HepG2 (cell line): ENCODE results near the gene C1QTNF5. TPM values are rescaled to one million over a fixed set of nuclear protein-coding genes. Genes with fewer than 3 reads are reported as not detected.
A peak's percentile ranks its signal among the peaks of the same experiment; 100 is the strongest.

Source experiments
- CEBPG ChIP-seq: IDR thresholded peaks from 2 replicates; pipeline ENCODE4 v1.6.1; 2016
- GTF3A ChIP-seq: sonication (generic); formaldehyde crosslinking; conservative IDR thresholded peaks from 2 replicates; pipeline ENCODE4 v1.4.0; 2020; ENCODE audit warnings: mild to moderate bottlenecking, missing genetic modification reagents
- HNF1A ChIP-seq, 2 experiments: sonication (generic) in 1 of 2; formaldehyde crosslinking in 1 of 2; IDR thresholded peaks; 2 replicates each; pipeline versions ENCODE4 v1.4.0 to v1.6.1; 2016 to 2020; ENCODE audit warnings: borderline replicate concordance in 1 of 2, low read depth in 1 of 2, mild to moderate bottlenecking in 1 of 2, missing genetic modification reagents in 1 of 2
- NFE2L1 ChIP-seq: sonication (generic); formaldehyde crosslinking; IDR thresholded peaks from 2 replicates; pipeline ENCODE4 v1.4.0; 2020; ENCODE audit warnings: missing genetic modification reagents, mild to moderate bottlenecking, borderline replicate concordance
- TFDP2 ChIP-seq: sonication (generic); formaldehyde crosslinking; IDR thresholded peaks from 2 replicates; pipeline ENCODE4 v1.4.0; 2020; ENCODE audit warnings: missing genetic modification reagents
- UBTF ChIP-seq: sonication (generic); formaldehyde crosslinking; IDR thresholded peaks from 2 replicates; pipeline ENCODE4 v1.4.0; 2020; ENCODE audit warnings: mild to moderate bottlenecking, missing genetic modification reagents
- ZNF710 ChIP-seq: sonication (generic); formaldehyde crosslinking; IDR thresholded peaks from 2 replicates; pipeline ENCODE4 v1.5.0; 2020; ENCODE audit warnings: mild to moderate bottlenecking, missing genetic modification reagents, borderline replicate concordance
- polyA plus RNA-seq, 8 experiments: library from polyadenylated mRNA; depleted of rRNA in 3 of 8; stranded (reverse) in 7 of 8; unstranded in 1 of 8; fragments of >200 nt; fragmentation: Illumina TruSeq in 4 of 8; extraction: Trizol in 4 of 8; gene quantifications; 2 replicates each; pipeline versions ENCODE4 v1.2.1 to v1.2.3, GENCODE V29; 2011 to 2016; ENCODE audit warnings: low read depth in 4 of 8, missing spikeins in 1 of 8, mixed read lengths in 1 of 8; ENCODE audit not compliant: insufficient read depth in 1 of 8
- total RNA-seq, 5 experiments: library from RNA; depleted of rRNA; stranded (reverse); fragments of >200 nt; fragmentation: Illumina TruSeq; extraction: Trizol; gene quantifications; 2 replicates each; pipeline ENCODE4 v1.2.3, GENCODE V29; 2016; ENCODE audit warnings: low read depth in 1 of 5
- TF ChIP-seq, protein P1 (sequence below): sonication (generic); formaldehyde crosslinking; IDR thresholded peaks from 2 replicates; pipeline ENCODE4 v1.8.0; 2022; ENCODE audit warnings: mild to moderate bottlenecking, missing genetic modification reagents; ENCODE audit not compliant: insufficient replicate concordance
- TF ChIP-seq, protein P2 (sequence below): sonication (generic); formaldehyde crosslinking; IDR thresholded peaks from 2 replicates; pipeline ENCODE4 v1.4.0; 2020; ENCODE audit warnings: missing genetic modification reagents
- TF ChIP-seq, protein P3 (sequence below): sonication (generic); formaldehyde crosslinking; IDR thresholded peaks from 2 replicates; pipeline ENCODE4 v1.5.1; 2020; ENCODE audit warnings: mild to moderate bottlenecking, moderate library complexity, missing genetic modification reagents
- TF ChIP-seq, protein P4 (sequence below): IDR thresholded peaks from 2 replicates; pipeline ENCODE4 v1.6.1; 2016

The C1QTNF5 gene
- total and polyA plus RNA-seq, 2 of the 13 experiments (the other 11 are each of a cell fraction or from before 2014, with no cell fraction given) = 0.86 to 1.2 TPM

DNA sequence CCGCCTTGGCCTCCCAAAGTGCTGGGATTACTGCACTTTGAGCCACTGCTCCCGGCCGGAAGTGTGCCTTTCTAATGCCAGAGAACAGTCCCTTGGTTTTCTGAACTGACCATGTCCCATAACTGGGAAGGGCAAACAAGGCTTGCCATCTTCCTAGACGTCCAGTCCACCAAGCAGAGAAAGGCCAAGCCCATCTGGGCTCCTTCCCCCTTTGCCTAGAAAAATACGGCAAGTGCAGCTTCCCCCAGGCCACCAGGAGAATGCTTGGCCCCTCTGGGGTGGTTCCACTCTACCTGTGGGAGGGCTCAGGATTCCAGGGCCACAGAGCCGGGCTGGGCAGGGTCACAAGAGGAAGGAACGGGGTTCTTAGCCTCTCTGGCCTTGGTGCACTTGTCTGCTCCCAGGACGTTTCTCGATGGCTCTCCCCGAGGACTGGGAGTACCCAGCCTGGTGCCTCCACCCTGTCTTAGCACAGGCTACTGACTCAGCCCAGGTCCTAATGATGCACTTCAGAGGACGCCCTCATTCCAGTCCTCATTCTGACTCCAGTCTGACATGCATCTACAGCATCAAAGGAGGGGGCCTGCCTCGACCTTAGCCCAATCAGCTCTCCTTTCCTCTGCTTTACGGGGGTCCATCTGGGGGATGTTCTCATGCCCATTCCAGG lies 39.6 kb upstream of the C1QTNF5 start (continued):
- TF ChIP-seq, protein P1, sequence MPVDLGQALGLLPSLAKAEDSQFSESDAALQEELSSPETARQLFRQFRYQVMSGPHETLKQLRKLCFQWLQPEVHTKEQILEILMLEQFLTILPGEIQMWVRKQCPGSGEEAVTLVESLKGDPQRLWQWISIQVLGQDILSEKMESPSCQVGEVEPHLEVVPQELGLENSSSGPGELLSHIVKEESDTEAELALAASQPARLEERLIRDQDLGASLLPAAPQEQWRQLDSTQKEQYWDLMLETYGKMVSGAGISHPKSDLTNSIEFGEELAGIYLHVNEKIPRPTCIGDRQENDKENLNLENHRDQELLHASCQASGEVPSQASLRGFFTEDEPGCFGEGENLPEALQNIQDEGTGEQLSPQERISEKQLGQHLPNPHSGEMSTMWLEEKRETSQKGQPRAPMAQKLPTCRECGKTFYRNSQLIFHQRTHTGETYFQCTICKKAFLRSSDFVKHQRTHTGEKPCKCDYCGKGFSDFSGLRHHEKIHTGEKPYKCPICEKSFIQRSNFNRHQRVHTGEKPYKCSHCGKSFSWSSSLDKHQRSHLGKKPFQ = no peak
- TF ChIP-seq GTF3A (CRISPR knock-in tag) = no peak
- no peak for TF ChIP-seq NFE2L1 (CRISPR knock-in tag)
- no peak for TF ChIP-seq ZNF710 (CRISPR knock-in tag)
- TF ChIP-seq, protein P2, sequence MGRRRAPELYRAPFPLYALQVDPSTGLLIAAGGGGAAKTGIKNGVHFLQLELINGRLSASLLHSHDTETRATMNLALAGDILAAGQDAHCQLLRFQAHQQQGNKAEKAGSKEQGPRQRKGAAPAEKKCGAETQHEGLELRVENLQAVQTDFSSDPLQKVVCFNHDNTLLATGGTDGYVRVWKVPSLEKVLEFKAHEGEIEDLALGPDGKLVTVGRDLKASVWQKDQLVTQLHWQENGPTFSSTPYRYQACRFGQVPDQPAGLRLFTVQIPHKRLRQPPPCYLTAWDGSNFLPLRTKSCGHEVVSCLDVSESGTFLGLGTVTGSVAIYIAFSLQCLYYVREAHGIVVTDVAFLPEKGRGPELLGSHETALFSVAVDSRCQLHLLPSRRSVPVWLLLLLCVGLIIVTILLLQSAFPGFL (CRISPR knock-in tag) = no peak
- TF ChIP-seq, protein P3, sequence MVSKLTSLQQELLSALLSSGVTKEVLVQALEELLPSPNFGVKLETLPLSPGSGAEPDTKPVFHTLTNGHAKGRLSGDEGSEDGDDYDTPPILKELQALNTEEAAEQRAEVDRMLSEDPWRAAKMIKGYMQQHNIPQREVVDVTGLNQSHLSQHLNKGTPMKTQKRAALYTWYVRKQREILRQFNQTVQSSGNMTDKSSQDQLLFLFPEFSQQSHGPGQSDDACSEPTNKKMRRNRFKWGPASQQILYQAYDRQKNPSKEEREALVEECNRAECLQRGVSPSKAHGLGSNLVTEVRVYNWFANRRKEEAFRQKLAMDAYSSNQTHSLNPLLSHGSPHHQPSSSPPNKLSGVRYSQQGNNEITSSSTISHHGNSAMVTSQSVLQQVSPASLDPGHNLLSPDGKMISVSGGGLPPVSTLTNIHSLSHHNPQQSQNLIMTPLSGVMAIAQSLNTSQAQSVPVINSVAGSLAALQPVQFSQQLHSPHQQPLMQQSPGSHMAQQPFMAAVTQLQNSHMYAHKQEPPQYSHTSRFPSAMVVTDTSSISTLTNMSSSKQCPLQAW = no peak
- TF ChIP-seq TFDP2 (CRISPR knock-in tag) = no peak
- TF ChIP-seq UBTF = no peak
- TF ChIP-seq HNF1A (IDR thresholded peaks at IDR 0.05; ENCODE audit: low read depth) = no peak
- 0 out of 2 replicates have a peak, but pooled peaks have one; percentile 27 for TF ChIP-seq HNF1A (CRISPR knock-in tag; IDR thresholded peaks at IDR 0.05; ENCODE audit: borderline replicate concordance)
- no peak for TF ChIP-seq CEBPG (CRISPR knock-in tag)
- TF ChIP-seq, protein P4, sequence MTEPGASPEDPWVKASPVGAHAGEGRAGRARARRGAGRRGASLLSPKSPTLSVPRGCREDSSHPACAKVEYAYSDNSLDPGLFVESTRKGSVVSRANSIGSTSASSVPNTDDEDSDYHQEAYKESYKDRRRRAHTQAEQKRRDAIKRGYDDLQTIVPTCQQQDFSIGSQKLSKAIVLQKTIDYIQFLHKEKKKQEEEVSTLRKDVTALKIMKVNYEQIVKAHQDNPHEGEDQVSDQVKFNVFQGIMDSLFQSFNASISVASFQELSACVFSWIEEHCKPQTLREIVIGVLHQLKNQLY (CRISPR knock-in tag) = no peak
